Measurements from ENCODE around the gene MET.
A peak's percentile ranks its signal among the peaks of the same experiment; 100 is the strongest.

- TF ChIP-seq CEBPB (IDR thresholded peaks at IDR 0.05) = no peak
- TF ChIP-seq YY1 (IDR thresholded peaks at IDR 0.05; ENCODE audit: low read depth) = no peak
- no peak for TF ChIP-seq FOXM1 (IDR thresholded peaks at IDR 0.05; ENCODE audit: borderline replicate concordance, low read depth)
- TF ChIP-seq RAD21 (IDR thresholded peaks at IDR 0.05; ENCODE audit: low read depth) = no peak
- no peak for TF ChIP-seq TCF12 (IDR thresholded peaks at IDR 0.05; ENCODE audit: low read depth)
- no peak for TF ChIP-seq NFIC (IDR thresholded peaks at IDR 0.05)
- no peak for TF ChIP-seq TAF1 (IDR thresholded peaks at IDR 0.05; ENCODE audit: low read depth)
- no peak for TF ChIP-seq EP300 (IDR thresholded peaks at IDR 0.05; ENCODE audit: borderline replicate concordance)
- peak; percentile 54; the same call in 1 of the 2 replicates for TF ChIP-seq ZBTB7A (IDR thresholded peaks at IDR 0.05; ENCODE audit: low read depth)
- TF ChIP-seq MAX (IDR thresholded peaks at IDR 0.05) = no peak
- TF ChIP-seq EGR1 (IDR thresholded peaks at IDR 0.05) = no peak
- TF ChIP-seq USF1 (IDR thresholded peaks at IDR 0.05) = no peak
Measured at GRCh38 chr7:116672596-116673456, 830 bp downstream of the MET start.
